ENCODE data around the gene CNTRL.

CNTRL gene

DNA sequence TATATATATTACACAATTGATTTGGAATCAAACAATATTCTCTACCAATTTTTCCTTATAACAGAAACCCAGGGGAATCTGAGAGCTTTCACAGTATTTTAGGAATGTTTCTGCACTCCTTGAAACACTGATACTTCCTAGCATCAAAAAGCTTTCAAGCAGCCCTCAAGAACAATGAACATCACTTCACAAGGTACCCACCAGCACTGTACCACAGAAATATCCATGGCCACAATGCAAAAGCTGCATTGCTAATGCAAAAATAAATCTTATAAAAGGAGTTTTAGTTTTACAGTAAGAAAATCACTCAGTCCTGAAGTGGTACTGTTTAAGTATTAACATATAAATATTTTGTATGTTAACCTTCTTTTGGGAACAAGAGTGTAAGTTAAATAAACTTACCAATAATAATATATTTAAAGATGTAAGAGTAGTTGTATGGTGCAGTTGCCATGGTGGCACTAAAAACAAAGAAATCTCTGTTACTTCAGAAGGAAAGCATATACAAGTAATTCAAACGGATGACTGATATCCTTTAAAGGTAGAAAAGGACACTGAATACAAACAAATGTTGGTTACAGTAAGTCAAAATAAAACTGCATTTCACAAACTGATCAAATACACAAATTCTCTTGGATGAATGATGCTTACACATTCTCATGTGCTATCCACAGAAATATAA lies 118.3 kb downstream of the CNTRL start:
- TF ChIP-seq, protein P1, sequence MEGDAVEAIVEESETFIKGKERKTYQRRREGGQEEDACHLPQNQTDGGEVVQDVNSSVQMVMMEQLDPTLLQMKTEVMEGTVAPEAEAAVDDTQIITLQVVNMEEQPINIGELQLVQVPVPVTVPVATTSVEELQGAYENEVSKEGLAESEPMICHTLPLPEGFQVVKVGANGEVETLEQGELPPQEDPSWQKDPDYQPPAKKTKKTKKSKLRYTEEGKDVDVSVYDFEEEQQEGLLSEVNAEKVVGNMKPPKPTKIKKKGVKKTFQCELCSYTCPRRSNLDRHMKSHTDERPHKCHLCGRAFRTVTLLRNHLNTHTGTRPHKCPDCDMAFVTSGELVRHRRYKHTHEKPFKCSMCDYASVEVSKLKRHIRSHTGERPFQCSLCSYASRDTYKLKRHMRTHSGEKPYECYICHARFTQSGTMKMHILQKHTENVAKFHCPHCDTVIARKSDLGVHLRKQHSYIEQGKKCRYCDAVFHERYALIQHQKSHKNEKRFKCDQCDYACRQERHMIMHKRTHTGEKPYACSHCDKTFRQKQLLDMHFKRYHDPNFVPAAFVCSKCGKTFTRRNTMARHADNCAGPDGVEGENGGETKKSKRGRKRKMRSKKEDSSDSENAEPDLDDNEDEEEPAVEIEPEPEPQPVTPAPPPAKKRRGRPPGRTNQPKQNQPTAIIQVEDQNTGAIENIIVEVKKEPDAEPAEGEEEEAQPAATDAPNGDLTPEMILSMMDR (IDR thresholded peaks at IDR 0.05; ENCODE audit: low read depth, low read length, poor library complexity, severe bottlenecking) = no peak
- no peak for TF ChIP-seq EZH2phosphoT487 (IDR thresholded peaks at IDR 0.05; ENCODE audit: borderline replicate concordance, low read length)
- H3K9me2 ChIP-seq (replicated peaks; ENCODE audit: control insufficient read depth, low read length) = no peaks in the 10 kb centered on the region
- peaks cover 50% of the 10 kb centered on the region for H3K36me3 ChIP-seq (ENCODE audit: control insufficient read depth, low read length)
- no peak overlapping the region for H3K4me3 ChIP-seq (ENCODE audit: low read length)
- peaks cover 5% of the 10 kb centered on the region for H3F3A ChIP-seq (ENCODE audit: control insufficient read depth, insufficient read depth)
- peak overlapping the region; percentile 35 for H3K4me2 ChIP-seq (ENCODE audit: low read length)
- H3K79me2 ChIP-seq (ENCODE audit: control insufficient read depth, low read length) = peaks cover 99% of the 10 kb centered on the region
- H3K4me1 ChIP-seq (ENCODE audit: control insufficient read depth, low read length) = peaks cover 93% of the 10 kb centered on the region
- H3K27me3 ChIP-seq (ENCODE audit: control insufficient read depth, low read length) = no peaks in the 10 kb centered on the region
- no peak overlapping the region for H3K27ac ChIP-seq (ENCODE audit: low read depth, low read length)
- no peaks in the 10 kb centered on the region for H3K9me3 ChIP-seq (ENCODE audit: control insufficient read depth, insufficient read depth, low read length)
- H4K20me1 ChIP-seq (ENCODE audit: control insufficient read depth, insufficient read depth, low read depth, low read length) = peaks cover 24% of the 10 kb centered on the region; the same call in 1 of the 2 replicates

DNA sequence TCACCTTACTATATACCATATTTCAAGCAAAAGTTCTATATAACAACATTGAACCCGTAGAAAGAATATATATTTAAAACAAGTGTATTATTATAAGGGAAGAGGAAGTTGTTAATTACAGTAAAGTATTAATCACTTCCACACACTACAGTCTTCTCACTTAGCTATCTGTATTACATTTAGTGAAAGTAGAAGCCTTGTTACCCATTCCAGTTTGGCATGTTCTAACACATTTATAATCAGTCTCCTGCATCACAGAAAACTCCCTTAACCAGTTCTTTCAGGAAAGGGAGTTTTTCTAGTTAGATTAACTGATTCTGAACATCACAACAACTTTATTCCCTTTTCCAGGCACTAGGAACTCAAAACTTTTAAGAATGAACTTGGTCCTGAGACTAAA lies 120.0 kb downstream of the CNTRL start:
- Histone ChIP-seq H4K20me1 (ENCODE audit: control insufficient read depth, insufficient read depth, low read depth, low read length) (peaks cover 30% of the 10 kb centered on the region), H3K27ac (ENCODE audit: low read depth, low read length) (no peak overlapping the region), H3K4me2 (ENCODE audit: low read length) (peak overlapping the region; percentile 93)

DNA sequence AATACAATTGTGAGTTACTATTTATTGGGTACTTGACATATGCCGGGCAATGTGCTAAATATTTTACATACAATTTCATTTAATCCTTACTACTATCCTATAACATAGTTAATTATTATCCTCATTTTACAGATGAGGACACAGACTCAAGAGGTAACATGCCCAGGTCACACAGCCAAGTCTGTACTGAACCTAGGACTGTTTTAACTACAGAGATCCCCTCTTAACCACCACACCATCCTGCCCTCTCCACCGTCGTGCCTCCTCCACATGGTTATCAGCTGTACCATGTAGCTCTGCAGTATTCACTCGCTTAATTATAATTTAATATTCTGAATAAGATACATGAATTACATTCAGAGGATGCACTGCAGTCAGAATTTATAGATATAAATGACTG lies 121.6 kb downstream of the CNTRL start:
- TF ChIP-seq EZH2phosphoT487 (IDR thresholded peaks at IDR 0.05; ENCODE audit: borderline replicate concordance, low read length) = no peak
- TF ChIP-seq, protein P1 (IDR thresholded peaks at IDR 0.05; ENCODE audit: low read depth, low read length, poor library complexity, severe bottlenecking) = no peak
- Histone ChIP-seq H3K27ac (ENCODE audit: low read depth, low read length) (no peak overlapping the region), H3K4me1 (ENCODE audit: control insufficient read depth, low read length) (peaks cover 89% of the 10 kb centered on the region), H4K20me1 (ENCODE audit: control insufficient read depth, insufficient read depth, low read depth, low read length) (peaks cover 42% of the 10 kb centered on the region), H3K4me2 (ENCODE audit: low read length) (peak overlapping the region; percentile 93), H3K79me2 (ENCODE audit: control insufficient read depth, low read length) (peaks cover 100% of the 10 kb centered on the region), H3F3A (ENCODE audit: control insufficient read depth, insufficient read depth) (peaks cover 5% of the 10 kb centered on the region), H3K36me3 (ENCODE audit: control insufficient read depth, low read length) (peaks cover 48% of the 10 kb centered on the region), H3K9me2 (replicated peaks; ENCODE audit: control insufficient read depth, low read length) (no peaks in the 10 kb centered on the region), H3K4me3 (ENCODE audit: low read length) (peak overlapping the region; percentile 80), H3K27me3 (ENCODE audit: control insufficient read depth, low read length) (no peaks in the 10 kb centered on the region), H3K9me3 (ENCODE audit: control insufficient read depth, insufficient read depth, low read length) (no peaks in the 10 kb centered on the region)

More for the DNA sequence above, 120.0 kb downstream of the CNTRL start:
- Histone ChIP-seq H3K9me3 (ENCODE audit: control insufficient read depth, insufficient read depth, low read length) (no peaks in the 10 kb centered on the region), H3K9me2 (replicated peaks; ENCODE audit: control insufficient read depth, low read length) (no peaks in the 10 kb centered on the region), H3F3A (ENCODE audit: control insufficient read depth, insufficient read depth) (peaks cover 5% of the 10 kb centered on the region), H3K27me3 (ENCODE audit: control insufficient read depth, low read length) (no peaks in the 10 kb centered on the region), H3K4me3 (ENCODE audit: low read length) (peak overlapping the region; percentile 22; the same call in 1 of the 2 replicates), H3K79me2 (ENCODE audit: control insufficient read depth, low read length) (peaks cover 100% of the 10 kb centered on the region), H3K4me1 (ENCODE audit: control insufficient read depth, low read length) (peaks cover 94% of the 10 kb centered on the region), H3K36me3 (ENCODE audit: control insufficient read depth, low read length) (peaks cover 47% of the 10 kb centered on the region)
- TF ChIP-seq, protein P1 (IDR thresholded peaks at IDR 0.05; ENCODE audit: low read depth, low read length, poor library complexity, severe bottlenecking) = no peak
- TF ChIP-seq EZH2phosphoT487 (IDR thresholded peaks at IDR 0.05; ENCODE audit: borderline replicate concordance, low read length) = no peak
